NCI-H748 (cell line): Measurements from ENCODE around the gene TMED9.
A peak's percentile ranks its signal among the peaks of the same experiment; 100 is the strongest.
"Not testable (repeated sequence)": the region's sequence is repeated elsewhere in the genome, so short reads cannot be mapped to it uniquely, and the experiment has no call there.

Experiments
- DNase-seq: peaks from one replicate; lab custom pipeline; 2025; ENCODE audit not compliant: unreplicated experiment; lab: John Stamatoyannopoulos, UW

Gene TMED9

DNA sequence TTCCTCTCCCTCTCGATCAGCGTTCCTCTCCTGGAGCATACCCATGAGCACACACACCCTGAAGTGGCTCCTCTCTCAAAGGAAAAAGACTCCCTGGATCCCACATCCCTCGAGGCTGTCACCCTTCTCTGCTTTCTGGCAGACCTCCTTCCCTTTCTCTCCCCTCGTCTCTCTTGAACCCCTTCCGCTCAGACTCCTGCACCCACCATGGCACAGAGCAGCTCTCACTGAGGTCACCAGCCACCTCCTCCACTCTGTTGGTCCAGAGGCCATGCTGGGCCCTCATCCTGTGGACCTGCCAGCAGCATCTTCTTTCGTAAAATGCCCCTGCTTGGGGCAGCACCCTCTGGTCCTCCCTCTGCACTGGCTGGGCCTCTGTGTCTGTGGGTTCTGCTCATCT is 13.7 kb downstream of the TMED9 start:
- no peak for DNase-seq

- DNase-seq: no peak
Measured at GRCh38 chr5:177606071-177607051, 14.4 kb downstream of the TMED9 start.

DNA sequence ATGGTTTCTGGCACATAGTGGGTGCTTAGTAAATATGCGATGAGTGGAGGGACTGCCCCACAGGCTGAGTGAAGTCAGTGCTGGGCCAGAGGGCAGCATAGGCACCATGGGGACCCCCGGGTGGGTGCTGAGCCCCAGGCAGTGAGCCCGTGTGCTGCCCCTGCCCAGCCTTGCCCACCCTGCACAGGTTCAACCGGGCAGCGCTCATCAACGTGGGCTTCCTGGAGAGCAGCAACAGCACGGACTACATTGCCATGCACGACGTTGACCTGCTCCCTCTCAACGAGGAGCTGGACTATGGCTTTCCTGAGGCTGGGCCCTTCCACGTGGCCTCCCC is 15.1 kb downstream of the TMED9 start:
- no peak for DNase-seq

- DNase-seq: peak; percentile 84
Measured at GRCh38 chr5:177607452-177608192, 15.6 kb downstream of the TMED9 start.

- DNase-seq: no peak
Measured at GRCh38 chr5:177608243-177609075, 16.5 kb downstream of the TMED9 start.

DNA sequence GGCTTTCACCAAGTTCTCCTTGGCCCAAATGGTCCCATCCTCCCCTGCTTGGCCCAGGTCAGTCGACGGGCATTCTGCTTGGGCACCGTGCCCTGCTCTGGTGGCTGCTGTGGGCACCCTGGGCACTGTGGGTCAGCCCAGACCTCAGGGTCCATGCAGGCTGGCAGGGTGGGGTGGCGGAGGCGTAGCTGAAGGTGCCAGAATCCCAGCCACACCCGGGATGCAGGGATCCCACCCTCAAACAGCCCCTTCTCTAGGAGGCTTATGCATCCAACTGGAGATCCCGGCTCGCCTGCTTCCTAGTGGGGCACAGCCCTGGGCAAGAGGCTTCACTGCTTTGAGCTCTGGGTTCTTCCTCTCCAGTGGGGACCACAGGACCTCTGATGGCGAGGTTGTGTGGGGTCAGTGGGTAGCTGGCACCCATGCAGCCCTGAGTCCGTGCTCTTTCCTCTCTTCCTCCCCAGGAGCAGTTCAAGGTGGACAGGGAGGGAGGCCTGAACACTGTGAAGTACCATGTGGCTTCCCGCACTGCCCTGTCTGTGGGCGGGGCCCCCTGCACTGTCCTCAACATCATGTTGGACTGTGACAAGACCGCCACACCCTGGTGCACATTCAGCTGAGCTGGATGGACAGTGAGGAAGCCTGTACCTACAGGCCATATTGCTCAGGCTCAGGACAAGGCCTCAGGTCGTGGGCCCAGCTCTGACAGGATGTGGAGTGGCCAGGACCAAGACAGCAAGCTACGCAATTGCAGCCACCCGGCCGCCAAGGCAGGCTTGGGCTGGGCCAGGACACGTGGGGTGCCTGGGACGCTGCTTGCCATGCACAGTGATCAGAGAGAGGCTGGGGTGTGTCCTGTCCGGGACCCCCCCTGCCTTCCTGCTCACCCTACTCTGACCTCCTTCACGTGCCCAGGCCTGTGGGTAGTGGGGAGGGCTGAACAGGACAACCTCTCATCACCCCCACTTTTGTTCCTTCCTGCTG is 17.4 kb downstream of the TMED9 start:
- no peak for DNase-seq

GRCh38 chr5:177610131-177610769 is 18.2 kb downstream of the TMED9 start:
- DNase-seq: no peak

DNA sequence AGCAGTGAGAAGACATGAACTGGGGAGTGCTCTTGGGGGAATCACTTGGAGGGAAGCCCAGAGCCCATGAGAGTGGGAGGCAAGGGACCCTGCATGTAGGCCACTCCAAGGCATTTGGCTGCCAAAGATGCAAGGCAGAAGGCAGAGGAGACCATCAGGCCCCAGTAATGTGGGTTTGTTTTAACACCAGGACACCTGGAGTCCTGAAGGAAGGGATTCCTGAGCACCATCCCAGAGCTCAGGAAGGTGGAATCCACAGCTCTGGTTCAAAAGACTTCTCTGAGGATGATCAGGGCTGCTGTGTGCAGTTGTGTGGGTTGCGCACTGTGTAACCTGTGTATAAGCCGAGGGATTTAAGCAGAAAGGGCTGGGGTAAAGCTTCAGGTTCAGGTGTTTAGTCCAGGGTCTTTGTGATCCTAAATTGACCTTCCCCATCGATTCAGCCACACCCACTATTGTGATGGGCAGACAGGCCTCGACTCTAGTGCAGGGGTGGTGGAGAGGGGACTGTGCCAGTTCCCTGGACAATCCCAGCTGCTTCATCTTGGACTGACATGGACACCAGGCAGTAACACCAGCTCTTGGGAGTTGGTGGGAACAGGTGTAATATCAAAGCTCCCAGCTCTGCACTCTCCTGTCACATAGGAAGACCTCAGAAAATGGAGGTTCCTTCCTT is 18.9 kb downstream of the TMED9 start:
- DNase-seq: peak; percentile 25

- DNase-seq: no peak
Measured at GRCh38 chr5:177611446-177612214, 19.6 kb downstream of the TMED9 start.

DNA sequence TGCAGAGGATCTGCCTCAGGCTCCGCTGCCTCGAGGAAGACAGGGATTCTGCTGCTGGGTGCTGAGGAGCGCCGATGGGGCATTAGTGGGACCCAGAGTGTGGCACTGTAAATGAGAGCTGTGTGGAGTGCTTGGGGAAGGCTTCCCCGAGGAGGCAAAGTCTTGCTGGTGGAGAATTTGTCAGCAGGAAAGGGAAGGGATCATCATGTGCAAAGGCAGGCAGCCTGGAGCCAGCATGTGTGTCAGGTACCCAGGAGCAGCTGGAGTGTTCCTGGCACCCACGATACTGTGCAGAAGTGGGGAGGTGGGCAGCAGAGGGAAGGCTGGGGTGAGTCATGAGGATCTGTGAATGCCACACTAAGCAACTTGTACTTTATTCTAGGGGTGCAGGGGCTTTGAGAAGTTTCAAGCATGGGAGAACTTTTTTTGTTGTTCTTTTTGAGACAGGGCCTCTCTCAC is 20.2 kb downstream of the TMED9 start:
- DNase-seq: no peak

- no peak for DNase-seq
Measured at GRCh38 chr5:177620560-177620959, 28.6 kb downstream of the TMED9 start.

- not testable (repeated sequence) for DNase-seq
Measured at GRCh38 chr5:177624172-177624571, 32.2 kb downstream of the TMED9 start.

- DNase-seq: not testable (repeated sequence)
Measured at GRCh38 chr5:177630186-177630585, 38.2 kb downstream of the TMED9 start.

DNA sequence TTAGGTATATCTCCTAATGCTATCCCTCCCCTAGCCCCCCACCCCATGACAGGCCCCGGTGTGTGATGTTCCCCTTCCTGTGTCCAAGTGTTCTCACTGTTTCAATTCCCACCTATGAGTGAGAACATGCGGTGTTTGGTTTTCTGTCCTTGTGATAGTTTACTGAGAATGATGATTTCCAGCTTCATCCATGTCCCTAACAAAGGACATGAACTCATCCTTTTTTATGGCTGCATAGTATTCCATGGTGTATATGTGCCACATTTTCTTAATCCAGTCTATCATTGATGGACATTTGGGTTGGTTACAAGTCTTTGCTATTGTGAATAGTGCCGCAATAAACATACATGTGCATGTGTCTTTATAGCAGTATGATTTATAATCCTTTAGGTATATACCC is 42.9 kb downstream of the TMED9 start:
- DNase-seq: not testable (repeated sequence)

- not testable (repeated sequence) for DNase-seq
Measured at GRCh38 chr5:177645462-177645861, 53.5 kb downstream of the TMED9 start.
